Inferior parietal cortex (tissue), 1 donor: ENCODE data around the gene SLC38A5.
"Not testable (repeated sequence)": the region's sequence is repeated elsewhere in the genome, so short reads cannot be mapped to it uniquely, and the experiment has no call there.

Experiments
- DNase-seq: peaks from one replicate; pipeline ENCODE4 v3.0.0-alpha.2; 2016; ENCODE audit errors: extremely low spot score

SLC38A5 gene

DNA sequence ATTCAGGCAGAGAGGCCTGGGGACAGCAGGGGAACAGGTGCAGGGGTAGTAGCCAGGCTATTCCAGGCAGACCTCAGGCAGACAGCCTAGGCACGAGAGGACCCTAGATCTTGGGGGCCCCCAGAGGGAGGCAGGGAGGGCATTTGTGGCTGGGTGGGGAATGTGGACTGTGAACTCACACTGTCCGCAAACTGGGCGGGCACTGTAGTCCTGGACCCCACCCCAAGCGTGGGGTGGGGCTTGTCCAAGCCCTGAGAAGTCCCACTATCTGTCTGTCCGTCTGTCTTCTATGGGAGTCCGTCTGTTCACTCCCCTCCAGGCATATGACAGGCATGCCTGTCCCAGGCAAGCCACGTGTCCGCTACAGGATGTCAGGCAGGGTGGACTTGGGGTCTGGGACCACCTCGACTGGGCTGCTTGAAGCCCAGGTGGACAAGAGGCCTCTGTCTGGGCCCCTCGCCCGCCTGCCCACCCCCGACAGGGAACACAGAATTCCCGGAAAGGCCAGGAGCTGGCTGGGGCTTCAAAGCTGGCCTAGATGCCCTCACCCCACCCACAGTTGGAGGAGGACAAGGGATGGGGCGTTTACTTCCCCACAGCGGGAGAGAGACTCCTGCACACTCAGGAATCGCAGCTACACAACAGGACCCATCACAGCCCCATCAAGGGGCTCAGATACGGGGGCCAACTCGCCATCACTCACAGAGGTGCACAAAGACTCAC lies at the start of gene SLC38A5:
SLC38A5 (minus strand) TSS at position 151 of the 723 bp plus-strand sequence. CDS start 2,336 bp downstream, outside the sequence.
- DNase-seq: no peak

- not testable (repeated sequence) for DNase-seq
Measured at GRCh38 chrX:48519481-48519880, 49.4 kb upstream of the SLC38A5 start.

DNA sequence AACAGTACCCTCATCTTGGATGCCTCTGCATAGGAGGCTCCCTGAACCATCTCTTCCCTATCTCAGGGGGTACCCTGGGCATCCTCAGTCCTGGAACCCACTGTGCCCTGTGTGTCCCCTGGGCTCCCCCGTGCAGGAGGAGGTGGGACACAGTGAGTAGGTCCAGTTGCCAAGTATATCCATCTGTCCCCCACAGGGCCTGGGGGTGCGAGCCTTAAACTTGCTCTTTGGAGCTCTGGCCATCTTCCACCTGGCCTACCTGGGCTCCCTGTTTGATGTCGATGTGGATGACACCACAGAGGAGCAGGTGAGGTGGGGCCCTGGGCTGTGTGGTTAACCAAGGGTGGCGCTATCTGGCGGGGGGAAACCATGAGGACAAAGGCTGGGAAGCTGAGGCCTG lies 46.9 kb upstream of the SLC38A5 start:
- DNase-seq: no peak

GRCh38 chrX:48516285-48516684 lies 46.2 kb upstream of the SLC38A5 start:
- no peak for DNase-seq

- DNase-seq: no peak
Measured at GRCh38 chrX:48515842-48516241, 45.8 kb upstream of the SLC38A5 start.

DNA sequence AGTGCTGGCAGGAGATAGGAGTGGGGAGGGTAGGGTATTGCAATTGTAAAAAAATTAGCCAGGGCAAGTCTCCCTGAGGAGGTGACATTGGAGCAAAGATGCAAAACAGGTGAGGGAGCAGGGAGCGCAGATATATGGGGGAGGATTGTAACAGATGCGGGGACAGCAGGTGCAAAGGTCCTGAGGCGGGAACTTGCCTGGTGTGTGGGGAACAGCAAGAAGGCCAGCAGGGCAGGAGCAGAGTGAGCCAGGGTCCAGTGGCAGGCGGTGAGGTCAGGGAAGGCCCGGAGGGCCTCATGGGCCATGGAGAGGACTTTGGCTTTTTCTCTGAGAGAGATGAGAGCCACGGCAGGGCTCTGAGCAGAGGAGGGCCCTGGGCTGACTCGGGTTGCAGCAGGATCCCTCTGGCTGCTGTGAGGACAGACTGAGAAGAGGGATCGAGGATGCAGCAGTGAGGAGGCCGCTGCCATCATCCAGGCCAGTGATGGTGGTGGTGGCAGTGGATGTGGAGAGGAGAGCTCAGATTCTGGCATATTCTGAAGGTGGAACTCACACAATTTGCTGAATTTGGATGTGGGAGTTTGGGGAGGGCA lies 44.9 kb upstream of the SLC38A5 start:
- DNase-seq: no peak

GRCh38 chrX:48514126-48514806 lies 44.2 kb upstream of the SLC38A5 start:
- DNase-seq: no peak

DNA sequence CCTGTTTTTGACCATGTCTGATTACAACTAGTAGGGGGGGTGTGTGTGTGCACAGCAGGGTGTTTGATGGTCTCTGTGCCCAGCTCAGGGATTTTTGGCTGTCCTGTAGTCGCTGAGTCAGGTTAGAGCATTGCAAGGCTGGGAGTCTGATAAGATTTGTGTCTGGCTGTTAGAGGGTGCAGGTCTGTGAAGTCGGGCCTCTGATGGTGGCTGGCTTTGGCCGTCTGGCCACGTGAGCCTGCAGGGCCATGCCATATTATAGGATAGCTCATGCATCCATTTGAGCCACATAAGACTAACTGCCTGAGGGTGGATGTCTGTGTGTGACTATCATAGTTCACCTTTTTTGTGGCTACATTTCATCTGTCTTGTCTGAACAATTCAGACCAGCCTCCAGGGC lies 43.6 kb upstream of the SLC38A5 start:
- no peak for DNase-seq

- DNase-seq: no peak
Measured at GRCh38 chrX:48512371-48512935, 42.4 kb upstream of the SLC38A5 start.

GRCh38 chrX:48511560-48511959 lies 41.5 kb upstream of the SLC38A5 start:
- no peak for DNase-seq

- no peak for DNase-seq
Measured at GRCh38 chrX:48509619-48510018, 39.6 kb upstream of the SLC38A5 start.

DNA sequence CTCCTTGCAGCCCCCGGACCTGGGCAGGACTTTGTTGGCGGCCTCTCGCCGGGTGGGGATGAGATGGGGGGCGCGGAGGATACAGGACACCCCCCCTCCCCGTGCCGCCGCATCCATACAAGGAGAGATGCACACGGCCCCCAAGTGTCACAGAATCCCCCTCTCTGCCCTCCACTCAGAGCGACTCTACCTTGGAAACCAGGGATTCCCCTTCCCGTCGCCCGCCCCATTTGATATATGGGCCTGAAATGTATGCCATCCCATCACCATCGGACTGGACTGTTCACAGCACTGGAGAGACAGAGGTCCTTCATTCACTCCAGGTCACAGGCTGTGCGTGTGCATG lies 39.2 kb upstream of the SLC38A5 start:
- no peak for DNase-seq

- DNase-seq: peak; percentile 47
Measured at GRCh38 chrX:48508400-48509244, 38.6 kb upstream of the SLC38A5 start, which contains the start of gene PORCN. Gene PORCN, plus strand, starts transcription at chrX:48508992. Its CDS starts 829 bp downstream, at chrX:48509821.

- DNase-seq: no peak
Measured at GRCh38 chrX:48507246-48507645, 37.2 kb upstream of the SLC38A5 start.

DNA sequence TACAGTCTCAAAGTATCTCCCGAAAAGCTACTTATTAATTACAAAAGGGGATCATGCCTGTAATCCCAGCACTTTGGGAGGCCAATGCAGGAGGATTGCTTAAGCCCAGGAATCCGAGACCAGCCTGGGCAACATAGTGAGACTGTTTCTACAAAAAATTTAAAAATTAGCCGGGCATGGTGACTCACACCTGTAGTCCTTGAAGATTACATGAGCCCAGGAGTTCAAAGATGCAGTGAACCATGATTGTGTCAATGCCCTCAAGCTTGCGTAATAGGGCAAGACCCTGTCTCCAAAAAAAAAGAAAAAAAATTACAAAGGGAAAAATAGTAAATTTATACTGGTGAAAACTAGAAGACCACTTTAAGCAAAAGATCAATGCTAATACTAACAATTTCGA lies 35.4 kb upstream of the SLC38A5 start:
- no peak for DNase-seq

DNA sequence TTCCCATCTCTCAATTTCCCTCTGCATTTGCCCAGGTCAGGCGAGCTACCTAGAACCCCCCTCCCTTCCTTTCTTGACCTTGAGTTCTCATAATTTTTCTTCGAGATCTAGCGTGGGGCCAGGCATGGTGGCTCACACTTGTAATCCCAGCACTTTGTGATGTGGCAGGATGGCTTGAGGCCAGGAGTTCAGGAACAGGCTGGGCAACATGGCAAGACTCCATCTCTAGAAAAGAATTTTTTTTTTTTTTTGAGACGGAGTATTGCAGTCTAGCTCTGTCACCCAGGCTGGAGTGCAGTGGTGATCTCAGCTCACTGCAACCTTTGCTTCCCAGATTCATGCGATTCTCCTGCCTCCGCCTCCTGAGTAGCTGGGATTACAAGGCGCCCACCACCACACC lies 34.2 kb upstream of the SLC38A5 start:
- no peak for DNase-seq

DNA sequence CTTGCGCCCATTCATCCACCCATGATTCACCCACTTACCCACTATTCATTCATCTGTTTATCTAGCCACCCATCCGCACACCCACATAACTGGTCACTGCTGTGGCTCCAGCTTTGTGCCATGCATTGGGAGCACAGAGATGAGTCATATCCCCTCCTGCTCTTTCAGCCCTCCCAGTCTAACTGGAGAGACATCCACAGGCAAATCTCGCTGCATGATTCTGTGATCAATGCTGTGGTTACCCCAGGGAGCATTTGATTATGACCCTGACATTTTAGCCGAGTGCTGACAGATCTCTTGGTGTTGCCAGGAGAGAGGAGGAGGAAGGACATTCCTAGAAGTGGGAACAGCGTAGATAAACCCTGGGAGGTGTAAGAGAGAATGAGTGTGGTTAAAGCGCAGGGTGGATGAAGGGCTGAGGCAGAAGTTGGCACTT lies 28.3 kb upstream of the SLC38A5 start:
- DNase-seq: no peak

DNA sequence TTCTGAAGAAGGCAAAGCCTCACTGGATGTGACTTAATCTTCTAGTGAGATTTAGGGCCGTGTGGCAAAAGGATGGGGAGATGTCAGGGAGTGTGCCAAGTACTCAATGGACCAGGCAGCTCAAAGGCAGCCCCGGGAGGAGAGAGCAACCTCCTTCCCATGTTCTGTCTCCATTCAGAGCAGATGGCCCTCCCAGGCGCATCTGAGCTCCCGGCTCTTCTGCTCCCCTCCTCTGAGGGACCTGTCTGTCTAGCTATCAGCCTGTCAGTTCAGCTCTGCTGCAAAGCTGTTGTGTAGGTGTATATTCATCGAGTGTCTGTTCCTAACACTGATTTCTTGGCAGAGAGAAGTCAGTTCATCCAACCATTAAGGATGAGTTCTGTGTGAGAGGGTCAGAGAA lies 27.8 kb upstream of the SLC38A5 start:
- DNase-seq: no peak

DNA sequence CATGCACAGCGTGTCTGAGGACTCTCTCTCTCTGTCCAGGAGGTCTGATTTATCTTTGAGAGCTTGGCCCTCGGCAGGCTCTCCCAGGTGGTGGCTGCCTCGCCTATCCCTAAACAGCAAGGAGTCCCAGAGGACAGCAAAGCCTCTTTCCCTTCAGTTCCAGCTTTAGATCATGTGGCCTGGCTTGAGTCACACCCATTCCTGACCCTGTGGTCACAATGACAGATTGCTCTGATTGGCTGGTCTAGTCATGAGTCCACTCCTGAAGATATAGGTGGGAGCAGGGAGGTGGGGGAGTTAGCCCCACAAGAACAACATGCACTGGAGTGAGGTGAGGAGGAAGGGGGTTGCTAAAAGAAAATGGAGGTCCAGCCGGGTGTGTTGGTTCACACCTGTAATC lies 26.6 kb upstream of the SLC38A5 start:
- DNase-seq: no peak

DNA sequence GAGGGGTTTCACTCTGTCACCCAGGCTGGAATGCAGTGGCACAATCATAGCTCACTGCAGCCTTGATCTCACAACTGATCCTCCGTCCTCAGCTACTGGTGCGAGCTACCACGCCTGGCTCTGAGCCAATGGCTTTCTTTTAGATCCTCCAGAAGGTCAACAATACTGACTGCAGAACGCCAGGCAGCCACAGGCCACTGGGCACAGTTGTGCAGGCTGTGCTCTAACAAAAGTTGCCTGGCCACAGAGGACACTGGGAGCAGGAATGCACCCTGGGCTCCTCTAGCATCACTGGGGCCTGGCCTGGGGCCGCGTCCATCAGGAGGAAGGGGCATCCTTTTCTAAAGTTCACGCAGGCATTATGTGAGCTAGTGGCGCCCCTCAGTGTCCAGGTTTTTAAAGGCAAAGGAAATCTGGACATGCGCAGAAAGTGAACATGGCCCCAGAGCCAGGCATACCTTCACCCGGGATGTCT lies 23.9 kb upstream of the SLC38A5 start:
- DNase-seq: no peak

GRCh38 chrX:48492293-48492910 lies 22.3 kb upstream of the SLC38A5 start:
- DNase-seq: no peak
